ENCODE data around the gene RTCA.
"Not testable (repeated sequence)": the region's sequence is repeated elsewhere in the genome, so short reads cannot be mapped to it uniquely, and the experiment has no call there.

RTCA gene

DNA sequence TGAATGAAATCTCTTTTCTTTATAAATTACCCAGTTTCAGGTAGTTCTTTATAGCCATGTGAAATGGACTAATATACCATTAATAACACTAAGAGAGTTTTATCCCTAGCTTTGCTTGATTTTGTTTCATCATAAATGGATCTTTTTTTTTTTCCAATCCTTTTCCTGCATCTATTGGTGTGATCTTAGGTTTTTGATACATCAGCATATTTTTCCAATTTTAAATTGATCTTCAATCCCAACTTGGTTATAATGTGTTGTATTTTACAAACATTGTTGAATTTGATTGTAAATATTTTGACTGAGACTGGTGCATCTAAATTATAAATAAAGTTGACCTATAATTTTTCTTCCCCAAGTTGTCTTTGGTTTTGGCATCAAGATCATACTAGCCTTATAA, 4.3 kb upstream of the RTCA start:
- no peak for DNase-seq (ENCODE audit: low spot score)

DNA sequence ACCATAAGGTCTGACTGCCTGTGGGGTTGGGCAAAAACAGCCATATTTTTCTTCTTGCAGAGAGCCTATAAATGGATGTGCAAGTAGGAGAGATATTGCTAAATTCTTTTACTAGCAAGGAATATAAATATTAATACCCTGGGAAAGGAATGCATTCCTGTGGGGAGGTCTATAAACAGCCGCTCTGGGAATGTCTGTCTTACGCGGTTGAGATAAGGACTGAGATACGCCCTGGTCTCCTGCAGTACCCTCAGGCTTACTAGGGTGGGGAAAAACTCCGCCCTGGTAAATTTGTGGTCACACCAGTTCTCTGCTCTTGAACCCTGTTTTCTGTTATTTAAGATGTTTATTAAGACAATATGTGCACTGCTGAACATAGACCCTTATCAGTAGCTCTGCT, 1.9 kb upstream of the RTCA start:
- not testable (repeated sequence) for DNase-seq (ENCODE audit: low spot score)

DNA sequence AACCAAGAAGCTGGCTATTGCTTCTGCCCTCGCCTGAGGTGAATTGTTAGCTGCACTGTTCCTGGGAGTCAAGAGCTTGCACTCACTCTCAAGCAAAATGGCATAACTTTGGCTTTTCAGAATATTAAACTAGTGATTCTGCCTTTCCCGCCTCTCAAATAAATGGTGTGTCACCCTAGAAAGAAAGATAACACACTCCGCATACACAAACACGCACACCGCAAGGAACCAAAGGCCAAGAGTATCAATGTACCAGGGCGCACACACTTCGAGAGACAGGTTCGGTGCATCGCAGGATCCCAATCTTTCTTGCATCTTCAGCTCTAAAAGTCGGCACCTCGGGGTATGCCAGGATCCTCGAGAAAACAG, 470 bp upstream of the RTCA start:
- DNase-seq (ENCODE audit: low spot score): peak; percentile 12

DNA sequence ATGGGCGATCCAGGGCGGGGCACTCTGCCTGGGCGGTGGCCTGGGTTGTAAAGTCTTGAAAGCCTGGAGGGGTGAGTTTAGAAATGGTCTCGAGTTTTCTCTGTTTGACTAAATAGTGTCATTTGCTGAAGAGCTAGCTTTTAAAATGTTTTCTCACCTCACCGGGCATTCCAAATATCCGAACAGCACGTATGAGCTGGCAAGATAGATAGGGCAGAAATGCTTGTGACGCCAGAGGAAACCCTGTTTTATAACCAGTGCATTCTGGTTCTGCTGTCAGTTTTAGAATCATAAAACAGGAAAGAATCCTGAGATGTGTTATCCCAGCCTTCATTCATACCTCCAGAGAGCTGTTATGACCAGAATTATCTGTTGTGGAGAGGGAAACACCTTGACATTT, 725 bp downstream of the RTCA start:
- no peak for DNase-seq (ENCODE audit: low spot score)

DNA sequence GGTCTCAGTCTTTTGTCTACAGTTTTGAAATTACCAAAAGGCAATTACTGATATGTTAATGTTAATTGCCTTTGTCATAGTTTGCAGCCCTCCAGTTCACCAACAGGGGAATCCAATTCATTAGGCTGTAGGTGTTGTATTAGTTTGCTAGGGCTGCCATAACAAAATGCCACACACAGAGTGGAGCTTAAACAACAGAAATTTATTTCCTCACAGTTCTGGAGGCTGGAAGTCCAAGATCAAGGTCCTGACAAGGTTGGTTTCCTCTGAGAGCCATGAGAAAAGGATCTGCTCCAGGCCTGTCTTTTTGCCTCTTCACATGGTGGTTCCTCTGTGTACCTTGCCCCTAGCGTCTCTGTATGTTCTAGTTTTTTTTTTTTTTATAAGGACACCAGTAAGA, 1.3 kb downstream of the RTCA start:
- no peak for DNase-seq (ENCODE audit: low spot score)

DNA sequence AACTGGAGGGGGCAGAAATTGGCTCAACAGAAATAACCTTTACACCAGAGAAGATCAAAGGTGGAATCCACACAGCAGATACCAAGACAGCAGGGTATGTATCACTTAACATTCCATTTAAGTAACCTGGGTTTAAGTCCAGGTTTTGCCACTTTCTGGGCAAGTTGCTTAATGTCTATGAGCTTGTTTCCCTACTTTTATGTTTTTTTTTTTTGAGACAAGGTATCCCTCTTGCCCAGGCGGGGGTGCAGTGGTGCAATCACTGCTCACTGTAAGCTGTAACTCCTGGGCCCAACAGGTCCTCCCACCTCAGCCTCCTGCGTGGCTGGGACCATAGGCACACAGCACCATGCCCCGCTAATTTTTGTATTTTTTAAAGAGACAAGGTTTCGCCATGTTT, 2.2 kb downstream of the RTCA start:
- no peak for DNase-seq (ENCODE audit: low spot score)

DNA sequence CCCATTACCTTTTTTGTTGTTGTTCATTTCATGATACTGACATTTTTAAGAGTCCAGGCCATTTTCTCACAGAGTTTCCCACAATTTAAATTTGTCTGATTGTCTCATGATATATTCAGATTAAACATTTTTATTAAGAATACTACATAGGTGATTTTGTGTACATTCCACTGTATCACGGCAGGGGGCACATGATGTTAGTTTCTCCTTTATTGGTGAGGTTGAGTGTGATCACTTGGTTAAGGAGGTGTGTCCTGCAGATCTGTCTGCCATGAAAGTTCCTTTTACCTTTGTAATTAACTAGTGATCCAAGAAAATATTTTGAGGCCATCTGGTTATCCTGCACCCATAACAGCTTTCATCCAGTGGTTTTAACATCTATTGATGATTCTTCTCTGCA, 11.8 kb downstream of the RTCA start:
- DNase-seq (ENCODE audit: low spot score): no peak

DNA sequence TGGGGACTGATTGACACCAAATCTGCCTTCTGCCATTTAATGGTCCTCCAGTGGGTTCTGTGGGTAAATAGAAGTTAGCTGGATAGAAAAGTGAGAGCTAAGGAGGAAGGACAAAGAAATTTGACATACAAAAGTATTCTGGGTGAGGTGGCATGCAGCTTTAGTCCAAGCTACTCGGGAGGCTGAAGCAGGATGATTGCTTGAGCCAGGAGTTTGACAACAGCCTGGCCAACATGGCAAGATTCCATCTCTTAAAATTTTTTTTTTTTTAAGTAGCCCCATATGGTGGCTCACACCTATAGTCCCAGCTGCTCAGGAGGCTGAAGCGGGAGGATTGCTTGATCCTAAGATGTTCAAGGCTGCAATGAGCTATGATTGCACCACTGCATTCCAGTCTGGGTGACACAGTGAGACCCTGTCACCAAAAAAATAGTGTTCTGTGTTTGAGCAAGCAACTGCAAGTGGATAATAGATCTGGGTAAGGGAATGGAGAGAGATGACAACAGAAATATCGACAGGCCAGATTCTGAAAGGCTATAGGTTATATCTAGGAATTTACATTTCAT, 13.4 kb downstream of the RTCA start:
- DNase-seq (ENCODE audit: low spot score): no peak

DNA sequence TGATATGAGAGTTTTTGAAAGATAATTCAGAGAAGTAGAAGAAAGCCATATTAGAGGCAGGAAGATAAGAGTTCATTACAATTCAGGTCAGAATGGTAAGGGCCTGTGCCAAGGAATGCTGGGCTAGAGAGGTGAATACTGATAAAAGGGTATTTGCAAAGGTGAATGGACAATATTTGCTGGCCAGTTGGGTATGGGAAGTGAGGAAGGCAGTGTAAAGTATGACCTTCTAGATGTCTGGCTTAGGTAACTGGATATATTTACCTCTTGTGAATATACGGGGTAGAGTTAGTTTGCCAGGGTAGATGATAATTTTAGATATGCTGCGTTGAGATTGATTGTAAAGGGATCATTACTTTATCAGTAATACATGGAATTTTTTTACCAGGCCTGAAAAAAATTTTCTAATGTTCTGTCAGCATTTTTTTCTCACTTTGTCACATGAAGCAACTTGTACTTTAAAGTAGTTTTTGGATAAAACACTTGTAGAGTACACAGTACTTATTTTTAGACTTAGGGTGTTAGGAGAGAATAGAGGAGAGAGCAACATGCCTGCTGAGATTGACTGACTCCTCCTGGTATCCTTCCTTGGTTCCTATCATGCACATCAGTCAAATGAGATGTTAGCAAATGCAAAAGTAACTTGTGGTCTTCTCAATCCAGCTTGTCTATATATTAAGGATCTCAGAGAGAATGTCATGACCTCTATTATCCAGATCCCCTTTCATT, 14.1 kb downstream of the RTCA start:
- no peak for DNase-seq (ENCODE audit: low spot score)

DNA sequence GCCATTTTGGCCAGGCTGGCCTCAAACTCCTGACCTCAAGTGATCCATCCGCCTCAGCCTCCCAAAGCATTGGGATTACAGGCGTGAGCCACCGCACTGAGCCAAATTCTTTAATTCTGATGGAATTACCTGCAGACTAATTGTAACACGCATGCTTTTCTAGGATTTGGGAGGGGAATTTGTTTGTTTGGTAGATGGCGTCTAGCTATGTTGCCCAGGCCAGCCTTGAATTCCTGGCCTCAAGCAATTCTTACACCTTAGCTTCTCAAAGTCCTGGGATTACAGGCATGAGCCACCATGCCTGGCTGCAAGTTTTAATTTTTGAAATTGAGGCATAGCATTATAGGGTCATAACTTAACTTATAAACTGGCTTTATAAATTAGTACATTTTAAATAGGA, 18.6 kb downstream of the RTCA start:
- no peak for DNase-seq (ENCODE audit: low spot score)

DNA sequence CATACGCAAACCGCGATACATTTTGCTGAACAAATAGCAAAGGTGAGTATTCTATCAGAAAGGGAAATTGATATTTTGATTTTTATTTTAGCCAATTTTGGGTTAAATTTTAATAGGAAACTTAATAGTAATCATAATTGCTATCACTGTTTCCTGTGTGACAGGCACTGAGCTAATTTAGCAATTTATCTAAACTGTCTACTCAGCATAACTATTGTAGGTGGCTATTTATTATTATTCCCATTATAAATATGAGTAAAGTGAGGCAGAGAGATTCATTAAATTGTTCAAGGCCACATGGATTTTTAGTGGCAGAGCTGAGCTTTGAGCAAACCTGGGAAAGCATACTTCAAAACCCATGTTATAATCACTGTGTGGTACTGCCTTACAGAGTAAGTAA, 21.1 kb downstream of the RTCA start:
- DNase-seq (ENCODE audit: low spot score): no peak

DNA sequence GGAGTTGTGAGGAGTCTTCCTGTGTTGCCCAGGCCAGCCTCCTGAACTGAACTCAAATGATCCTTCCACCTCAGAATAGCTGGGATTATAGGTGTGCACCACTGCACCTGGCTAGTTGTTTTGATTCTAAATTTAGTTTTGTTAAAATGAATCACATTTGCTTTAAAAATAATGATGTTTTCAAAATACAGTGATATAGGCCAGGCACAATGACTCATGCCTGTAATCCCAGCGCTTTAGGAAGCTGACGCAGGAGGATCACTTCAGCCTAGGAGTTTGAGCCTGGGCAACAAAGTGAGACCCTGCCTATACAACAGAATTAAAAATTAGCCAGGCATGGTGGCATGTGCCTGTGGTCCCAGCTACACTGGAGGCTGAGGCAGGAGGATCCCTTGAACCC, 24.3 kb downstream of the RTCA start:
- DNase-seq (ENCODE audit: low spot score): no peak

DNA sequence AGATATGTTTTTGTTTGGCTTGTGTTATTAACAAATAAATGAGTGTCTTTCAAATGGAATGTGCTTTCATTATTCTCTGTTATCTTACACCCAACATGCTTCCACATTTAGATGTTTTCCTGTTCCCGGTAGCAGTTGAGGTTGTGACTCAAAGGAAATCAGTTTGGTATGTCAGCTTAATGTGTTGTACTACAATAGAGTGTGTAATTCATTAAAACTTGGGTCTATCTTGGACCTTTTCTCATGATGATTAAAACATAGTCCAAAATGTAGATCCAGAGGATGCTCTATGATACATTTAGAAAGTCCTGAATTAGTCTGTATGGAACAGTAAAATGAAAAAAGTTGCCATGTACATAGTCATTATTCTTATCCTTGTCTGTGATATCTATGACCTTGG, 26.7 kb downstream of the RTCA start:
- no peak for DNase-seq (ENCODE audit: low spot score)

DNA sequence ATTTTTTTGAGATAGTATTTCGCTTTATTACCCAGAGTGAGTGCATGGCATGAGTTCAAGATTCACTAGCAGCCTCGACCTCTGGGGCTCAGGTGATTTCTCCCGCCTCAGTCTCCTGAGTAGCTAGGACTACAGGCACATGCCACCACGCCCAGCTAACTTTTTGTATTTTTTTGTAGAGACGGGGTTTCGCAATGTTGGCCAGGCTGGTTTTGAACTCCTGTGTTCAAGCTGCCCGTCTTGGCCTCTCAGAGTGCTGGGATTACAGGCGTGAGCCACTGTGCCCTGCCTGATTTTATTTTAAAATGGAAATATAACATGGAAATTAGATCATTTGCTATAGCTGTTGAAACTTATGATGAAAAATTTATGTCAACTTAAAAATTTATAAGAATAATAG, 30.1 kb downstream of the RTCA start:
- DNase-seq (ENCODE audit: low spot score): no peak

DNA sequence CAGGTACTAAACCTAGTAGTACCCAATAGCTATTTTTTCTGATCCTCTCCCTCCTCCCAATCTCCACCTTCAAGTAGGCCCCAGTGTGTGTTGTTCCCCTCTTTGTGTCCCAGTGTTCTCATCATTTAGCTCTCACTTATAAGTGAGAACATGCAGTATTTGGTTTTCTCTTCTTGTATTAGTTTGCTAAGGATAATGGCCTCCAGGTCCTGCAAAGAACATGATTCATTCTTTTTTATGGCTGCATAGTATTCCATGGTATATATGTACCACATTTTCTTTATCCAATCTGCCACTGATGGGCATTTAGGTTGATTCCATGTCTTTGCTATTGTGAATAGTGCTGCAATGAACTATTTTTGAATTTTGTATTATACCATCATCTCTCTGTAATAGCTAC, 31.0 kb downstream of the RTCA start:
- not testable (repeated sequence) for DNase-seq (ENCODE audit: low spot score)

DNA sequence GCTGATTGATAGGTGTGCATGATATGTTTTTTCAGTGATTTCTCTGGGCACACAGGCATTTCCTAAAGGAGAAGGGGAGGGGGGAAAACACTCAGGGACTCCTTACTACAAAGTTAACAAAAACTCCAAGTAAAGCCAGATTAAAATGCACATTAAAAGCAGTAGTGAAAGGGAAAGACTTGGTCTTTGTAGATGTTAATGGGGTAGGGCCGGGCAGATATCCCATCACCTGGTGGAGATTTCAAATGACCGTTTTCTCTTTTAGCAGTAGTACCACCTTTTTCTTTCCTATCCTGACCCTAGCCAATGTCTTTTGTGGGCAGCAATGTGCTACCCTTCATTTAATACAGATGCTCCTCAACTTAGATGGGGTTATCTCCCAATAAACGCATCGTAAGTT, 32.5 kb downstream of the RTCA start:
- no peak for DNase-seq (ENCODE audit: low spot score)

DNA sequence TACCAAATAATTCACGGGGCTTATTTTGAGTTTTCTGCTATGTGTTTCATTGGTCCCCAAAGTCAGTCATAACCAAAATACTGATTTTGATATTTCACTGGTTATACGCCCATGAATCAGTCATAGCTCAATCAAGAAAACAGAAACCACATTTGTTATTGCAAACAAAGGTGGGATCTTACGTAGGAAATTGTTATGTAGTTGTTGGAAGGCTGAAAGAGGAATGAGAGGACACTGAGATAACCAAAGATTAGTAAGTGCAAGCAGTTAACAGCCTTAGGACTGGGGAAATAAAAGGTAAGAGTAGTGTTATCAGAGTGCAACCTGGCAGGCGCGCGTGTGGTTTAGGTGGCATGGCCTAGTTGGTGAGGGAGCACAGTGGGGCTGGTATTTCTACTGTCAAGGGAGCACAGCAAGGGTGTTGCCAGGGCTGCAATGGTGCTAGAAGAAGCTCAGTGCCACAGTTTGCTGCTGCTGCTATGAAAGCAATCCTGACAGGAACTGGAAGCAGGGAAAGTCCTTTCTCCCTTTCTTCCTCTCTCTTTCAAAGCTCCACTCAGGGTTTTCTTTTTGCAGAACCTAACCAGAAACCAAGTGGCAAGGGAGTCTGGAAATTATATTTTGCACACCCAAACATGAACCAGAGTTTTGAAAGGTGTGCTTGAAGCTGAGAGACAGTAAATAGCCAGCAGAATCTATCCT, 33.7 kb downstream of the RTCA start:
- no peak for DNase-seq (ENCODE audit: low spot score)

DNA sequence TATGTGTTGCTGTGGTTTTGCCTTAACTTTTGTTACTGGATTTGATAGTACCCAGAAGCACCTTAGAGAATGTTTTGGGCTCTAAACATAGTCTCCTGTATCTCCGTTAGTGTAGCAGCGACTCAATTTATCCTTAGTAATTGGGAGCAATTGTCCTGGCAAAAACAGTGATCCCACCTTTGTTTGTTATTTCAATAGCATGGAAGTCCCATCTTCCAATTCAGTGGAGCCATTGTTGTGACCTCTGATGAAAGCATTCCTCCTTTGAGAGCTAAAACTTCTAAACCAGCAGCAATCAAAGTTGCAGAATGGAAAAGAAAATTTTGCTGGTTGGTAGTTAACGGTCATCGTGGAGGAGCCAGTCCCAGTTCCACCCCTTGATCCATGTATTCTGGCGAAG, 34.7 kb downstream of the RTCA start:
- no peak for DNase-seq (ENCODE audit: low spot score)

DNA sequence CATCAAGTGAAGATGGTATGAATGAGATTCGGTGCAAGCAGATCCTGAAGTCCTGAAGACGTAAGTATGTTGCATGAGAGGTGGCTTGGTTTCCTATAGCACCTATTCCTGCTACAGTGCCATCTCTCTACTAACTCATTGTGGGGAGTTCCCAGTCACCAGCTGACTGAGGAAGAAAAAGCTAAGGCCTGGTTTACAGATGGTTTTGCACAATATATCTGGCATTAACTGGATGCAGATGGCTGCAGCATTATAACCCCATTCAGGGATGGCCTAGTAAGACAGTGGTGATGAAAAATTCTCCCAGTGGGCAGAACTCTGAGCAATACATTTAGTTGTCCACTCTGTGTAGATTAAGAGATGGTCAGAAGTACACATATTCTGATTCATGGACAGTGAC, 36.7 kb downstream of the RTCA start:
- DNase-seq (ENCODE audit: low spot score): no peak

DNA sequence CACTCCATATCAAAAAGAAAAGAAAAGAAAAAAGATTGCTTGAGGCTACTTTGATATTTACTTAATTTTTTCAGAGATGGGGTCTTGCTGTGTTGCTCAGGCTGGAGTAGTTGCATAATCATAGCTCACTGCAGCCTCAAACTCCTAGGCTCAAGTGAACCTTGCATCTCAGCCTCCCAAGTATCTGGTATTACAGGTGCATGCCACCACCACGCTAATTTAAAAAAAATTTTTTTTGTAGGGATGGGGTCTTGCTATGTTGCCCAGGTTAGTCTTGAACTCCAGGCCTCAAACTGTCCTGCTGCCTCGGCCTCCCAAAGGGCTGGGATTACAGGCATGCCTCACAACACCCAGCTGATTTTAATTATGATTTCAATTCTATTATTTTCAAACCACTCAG, 38.2 kb downstream of the RTCA start:
- no peak for DNase-seq (ENCODE audit: low spot score)

DNA sequence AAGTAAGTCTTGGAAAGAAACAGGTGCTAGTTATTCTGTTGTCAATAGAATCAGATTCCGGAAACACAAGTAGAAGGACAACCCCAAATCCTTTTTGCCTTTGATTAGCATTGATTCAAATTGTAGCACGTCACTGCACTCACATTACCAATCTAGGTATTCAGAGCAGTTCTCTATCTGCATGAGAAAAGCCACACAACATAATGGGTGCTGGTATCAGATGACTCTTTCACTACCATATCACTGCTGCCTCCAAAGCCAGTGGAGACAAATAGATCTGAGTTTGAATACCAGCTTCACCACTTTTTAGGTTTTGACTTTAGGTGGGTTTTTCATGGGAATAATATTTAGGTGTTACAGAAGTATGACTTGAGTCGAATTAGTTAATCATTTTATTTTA, 38.9 kb downstream of the RTCA start:
- DNase-seq (ENCODE audit: low spot score): no peak

DNA sequence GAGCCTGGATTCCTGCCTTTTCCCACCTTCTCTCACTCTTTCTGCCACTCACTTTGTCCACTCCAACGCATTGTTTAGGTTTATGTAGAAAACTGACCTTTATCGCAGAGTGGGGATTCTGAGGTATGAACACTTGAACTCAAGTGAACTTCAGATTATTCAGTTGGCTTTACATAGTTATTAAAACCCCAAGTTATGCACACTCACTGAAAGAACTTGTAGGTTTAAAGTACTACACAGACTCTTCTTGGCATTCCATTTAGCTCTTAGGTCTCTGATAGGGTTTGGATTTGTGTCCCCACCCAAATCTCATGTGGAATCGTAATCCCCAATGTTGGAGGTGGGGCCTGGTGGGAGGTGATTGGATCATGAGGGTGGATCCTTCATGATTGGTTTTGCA, 39.9 kb downstream of the RTCA start:
- no peak for DNase-seq (ENCODE audit: low spot score)

DNA sequence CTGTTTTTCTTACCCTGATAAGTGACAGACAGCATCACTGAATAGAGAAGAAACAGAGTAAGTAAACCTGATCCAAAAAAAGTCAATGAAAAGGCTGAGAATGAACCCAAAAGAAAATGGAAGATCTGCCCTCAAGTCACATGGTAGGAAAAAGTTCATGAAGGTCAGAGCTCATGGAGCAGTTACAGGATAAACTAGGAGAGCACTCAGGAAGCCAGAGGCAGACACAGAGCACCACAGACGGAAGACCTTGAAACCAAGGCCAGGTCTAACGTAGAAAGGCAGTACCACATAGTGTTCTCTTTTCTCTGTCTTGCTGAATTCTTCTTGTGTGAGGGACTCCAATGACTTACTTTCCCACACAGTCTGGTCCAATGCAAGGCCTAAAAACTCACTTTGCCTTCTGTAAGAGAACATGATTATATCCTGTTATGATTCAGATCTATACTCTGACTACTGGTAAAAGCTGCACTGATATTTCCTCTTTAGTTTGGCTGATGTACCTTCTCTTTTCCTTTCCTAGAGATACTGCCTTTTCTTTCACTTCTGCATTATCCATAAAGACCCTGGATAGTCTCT, 40.8 kb downstream of the RTCA start:
- DNase-seq (ENCODE audit: low spot score): no peak
